ENCODE results near the gene ATOH7.

DNA sequence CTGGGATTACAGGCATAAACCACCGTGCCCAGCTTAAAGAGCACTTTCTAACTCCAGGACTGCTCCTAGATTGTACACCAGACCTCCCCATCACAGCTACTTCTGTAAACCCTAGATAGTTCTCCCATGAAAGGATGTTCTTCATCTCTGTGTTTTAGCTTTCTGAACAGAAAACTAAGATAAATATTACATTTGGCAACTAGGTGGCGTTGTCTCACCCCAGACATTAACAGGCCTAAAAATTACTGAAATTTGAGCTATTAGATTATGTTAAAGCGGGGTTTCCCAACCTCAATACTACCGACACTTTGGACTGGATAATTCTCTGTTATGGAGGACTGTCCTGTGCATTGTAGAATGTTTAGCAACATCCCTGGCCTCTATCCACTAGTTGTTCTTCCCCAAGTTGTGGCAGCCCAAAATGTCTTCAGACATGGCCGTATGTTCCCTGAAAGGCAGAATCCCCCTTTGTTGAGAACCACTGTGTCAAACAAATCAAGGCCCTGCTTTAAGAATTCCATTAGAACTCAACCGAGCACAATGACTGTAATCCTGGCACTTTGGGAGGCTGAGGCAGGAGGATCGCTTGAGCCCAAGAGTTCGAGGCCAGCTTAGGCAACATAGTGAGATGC, 19.1 kb downstream of the ATOH7 start:
- TF ChIP-seq, protein P1, sequence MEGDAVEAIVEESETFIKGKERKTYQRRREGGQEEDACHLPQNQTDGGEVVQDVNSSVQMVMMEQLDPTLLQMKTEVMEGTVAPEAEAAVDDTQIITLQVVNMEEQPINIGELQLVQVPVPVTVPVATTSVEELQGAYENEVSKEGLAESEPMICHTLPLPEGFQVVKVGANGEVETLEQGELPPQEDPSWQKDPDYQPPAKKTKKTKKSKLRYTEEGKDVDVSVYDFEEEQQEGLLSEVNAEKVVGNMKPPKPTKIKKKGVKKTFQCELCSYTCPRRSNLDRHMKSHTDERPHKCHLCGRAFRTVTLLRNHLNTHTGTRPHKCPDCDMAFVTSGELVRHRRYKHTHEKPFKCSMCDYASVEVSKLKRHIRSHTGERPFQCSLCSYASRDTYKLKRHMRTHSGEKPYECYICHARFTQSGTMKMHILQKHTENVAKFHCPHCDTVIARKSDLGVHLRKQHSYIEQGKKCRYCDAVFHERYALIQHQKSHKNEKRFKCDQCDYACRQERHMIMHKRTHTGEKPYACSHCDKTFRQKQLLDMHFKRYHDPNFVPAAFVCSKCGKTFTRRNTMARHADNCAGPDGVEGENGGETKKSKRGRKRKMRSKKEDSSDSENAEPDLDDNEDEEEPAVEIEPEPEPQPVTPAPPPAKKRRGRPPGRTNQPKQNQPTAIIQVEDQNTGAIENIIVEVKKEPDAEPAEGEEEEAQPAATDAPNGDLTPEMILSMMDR (IDR thresholded peaks at IDR 0.05; ENCODE audit: poor library complexity) = peak; percentile 72
- TF ChIP-seq EZH2 (IDR thresholded peaks at IDR 0.05; ENCODE audit: borderline replicate concordance) = no peak
- TF ChIP-seq EZH2phosphoT487 (IDR thresholded peaks at IDR 0.05; ENCODE audit: low read depth, severe bottlenecking, unreplicated experiment) = no peak
